Osteoblast (primary cell): ENCODE data around the gene DTX3. TPM values are rescaled to one million over a fixed set of nuclear protein-coding genes. Genes with fewer than 3 reads are reported as not detected.
"Not testable (repeated sequence)": the region's sequence is repeated elsewhere in the genome, so short reads cannot be mapped to it uniquely, and the experiment has no call there.

Source experiments
- DNase-seq: peaks from one replicate; pipeline ENCODE4 v3.0.0; 2011; ENCODE audit warnings: low spot score, mixed read lengths; ENCODE audit not compliant: insufficient read length; ENCODE audit errors: missing footprints
- H2AFZ ChIP-seq: 2 replicates; pipeline ENCODE4 v1.6.0; 2011; ENCODE audit warnings: mild to moderate bottlenecking, low read length
- H3K27ac ChIP-seq: 2 replicates; pipeline ENCODE4 v1.5.1; 2011; ENCODE audit warnings: mild to moderate bottlenecking, low read depth, low read length, moderate library complexity
- H3K27me3 ChIP-seq: 2 replicates; pipeline ENCODE4 v1.6.0; 2012; ENCODE audit warnings: mild to moderate bottlenecking, control low read depth, inconsistent platforms, low read length, moderate library complexity; ENCODE audit not compliant: insufficient read depth
- H3K36me3 ChIP-seq: 2 replicates; pipeline ENCODE4 v1.5.1; 2011; ENCODE audit warnings: mild to moderate bottlenecking, low read length, control low read depth, moderate library complexity; ENCODE audit not compliant: insufficient read depth
- H3K4me1 ChIP-seq: 2 replicates; pipeline ENCODE4 v1.5.1; 2011; ENCODE audit warnings: mild to moderate bottlenecking, low read length, control low read depth, moderate library complexity; ENCODE audit not compliant: insufficient read depth
- H3K4me2 ChIP-seq: 2 replicates; pipeline ENCODE4 v1.6.0; 2011; ENCODE audit warnings: mild to moderate bottlenecking, low read length; ENCODE audit not compliant: insufficient read depth
- H3K4me3 ChIP-seq: fragments of 200-600 bp; sonication (generic); 3 replicates; pipeline ENCODE4 v1.5.1; 2012; ENCODE audit warnings: mild to moderate bottlenecking, low read length, inconsistent platforms; ENCODE audit not compliant: insufficient read depth
- H3K79me2 ChIP-seq: 2 replicates; pipeline ENCODE4 v1.6.0; 2012; ENCODE audit warnings: mild to moderate bottlenecking, low read length, control low read depth, inconsistent platforms; ENCODE audit not compliant: insufficient read depth
- H3K9me3 ChIP-seq: 2 replicates; pipeline ENCODE4 v1.5.1; 2011; ENCODE audit warnings: low read depth, low read length, control low read depth
- H4K20me1 ChIP-seq: 2 replicates; pipeline ENCODE4 v1.6.0; 2012; ENCODE audit warnings: mild to moderate bottlenecking, low read length, control low read depth; ENCODE audit not compliant: insufficient read depth
- total RNA-seq: library from RNA; depleted of rRNA; stranded (reverse); fragments of >200 nt; gene quantifications from 2 replicates; pipeline ENCODE4 v1.2.3, GENCODE V29; 2012
- TF ChIP-seq, protein P1 (sequence below): IDR thresholded peaks from 2 replicates; pipeline ENCODE4 v1.5.1; 2011; ENCODE audit warnings: mild to moderate bottlenecking, low read depth, low read length, moderate library complexity; ENCODE audit errors: extremely low read depth

Gene DTX3
- total RNA-seq, 1 donor = 21.4 TPM

DNA sequence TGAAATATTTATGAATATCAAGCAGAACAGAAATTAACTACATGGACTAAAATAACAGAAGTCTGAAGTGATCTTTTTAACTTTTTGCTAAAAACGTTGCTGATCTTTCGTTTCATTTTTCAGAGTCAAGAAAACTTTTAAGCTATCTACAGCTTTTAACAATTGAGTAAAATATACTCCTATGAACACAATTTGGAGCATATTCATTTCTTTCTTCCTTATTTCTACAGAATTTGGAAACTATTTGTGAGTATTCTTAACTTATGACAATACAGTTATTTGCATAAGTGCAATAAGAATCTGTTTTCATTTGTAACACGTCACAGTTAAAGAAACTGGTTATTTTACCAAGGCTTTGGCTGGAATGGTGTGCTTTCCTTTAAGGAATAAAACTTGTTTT lies 49.4 kb downstream of the DTX3 start:
- Histone ChIP-seq H3K4me2 (no peak overlapping the region), H3K4me1 (no peaks in the 10 kb centered on the region), H3K9me3 (no peaks in the 10 kb centered on the region), H2AFZ (no peak overlapping the region), H3K36me3 (no peaks in the 10 kb centered on the region), H4K20me1 (no peaks in the 10 kb centered on the region), H3K4me3 (no peak overlapping the region), H3K27me3 (no peaks in the 10 kb centered on the region), H3K27ac (no peak overlapping the region), H3K79me2 (no peaks in the 10 kb centered on the region)
- DNase-seq = no peak
- TF ChIP-seq, protein P1, sequence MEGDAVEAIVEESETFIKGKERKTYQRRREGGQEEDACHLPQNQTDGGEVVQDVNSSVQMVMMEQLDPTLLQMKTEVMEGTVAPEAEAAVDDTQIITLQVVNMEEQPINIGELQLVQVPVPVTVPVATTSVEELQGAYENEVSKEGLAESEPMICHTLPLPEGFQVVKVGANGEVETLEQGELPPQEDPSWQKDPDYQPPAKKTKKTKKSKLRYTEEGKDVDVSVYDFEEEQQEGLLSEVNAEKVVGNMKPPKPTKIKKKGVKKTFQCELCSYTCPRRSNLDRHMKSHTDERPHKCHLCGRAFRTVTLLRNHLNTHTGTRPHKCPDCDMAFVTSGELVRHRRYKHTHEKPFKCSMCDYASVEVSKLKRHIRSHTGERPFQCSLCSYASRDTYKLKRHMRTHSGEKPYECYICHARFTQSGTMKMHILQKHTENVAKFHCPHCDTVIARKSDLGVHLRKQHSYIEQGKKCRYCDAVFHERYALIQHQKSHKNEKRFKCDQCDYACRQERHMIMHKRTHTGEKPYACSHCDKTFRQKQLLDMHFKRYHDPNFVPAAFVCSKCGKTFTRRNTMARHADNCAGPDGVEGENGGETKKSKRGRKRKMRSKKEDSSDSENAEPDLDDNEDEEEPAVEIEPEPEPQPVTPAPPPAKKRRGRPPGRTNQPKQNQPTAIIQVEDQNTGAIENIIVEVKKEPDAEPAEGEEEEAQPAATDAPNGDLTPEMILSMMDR = no peak

DNA sequence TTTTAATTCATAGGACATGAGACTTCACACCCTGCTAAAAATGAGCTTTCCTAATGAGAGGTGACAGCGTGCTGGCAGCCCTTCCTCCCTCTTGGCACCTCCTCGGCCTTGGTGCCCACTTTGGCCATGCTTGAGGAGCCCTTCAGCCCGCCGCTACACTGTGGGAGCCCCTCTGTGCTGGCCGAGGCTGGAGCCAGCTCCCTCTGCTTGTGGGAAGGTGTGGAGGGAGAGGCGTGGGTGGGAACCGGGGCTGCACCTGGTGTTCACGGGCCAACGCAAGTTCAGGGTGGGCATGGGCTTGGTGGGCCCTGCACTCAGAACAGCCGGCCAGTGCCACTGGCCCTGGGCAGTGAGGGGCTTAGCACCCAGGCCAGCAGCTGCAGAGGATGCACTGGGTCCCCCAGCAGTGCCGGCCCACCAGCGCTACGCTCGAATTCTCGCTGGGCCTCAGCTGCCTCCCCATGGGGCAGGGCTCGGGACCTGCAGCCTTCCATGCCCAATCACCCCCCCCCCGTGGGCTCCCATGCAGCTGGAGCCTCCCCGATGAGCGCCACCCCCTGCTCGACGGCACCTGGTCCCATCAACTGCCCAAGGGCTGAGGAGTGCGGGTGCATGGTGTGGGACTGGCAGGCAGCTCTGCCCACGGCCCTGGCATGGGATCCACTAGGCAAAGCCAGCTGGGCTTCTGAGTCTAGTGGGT lies 51.1 kb downstream of the DTX3 start:
- TF ChIP-seq, protein P1 = no peak

DNA sequence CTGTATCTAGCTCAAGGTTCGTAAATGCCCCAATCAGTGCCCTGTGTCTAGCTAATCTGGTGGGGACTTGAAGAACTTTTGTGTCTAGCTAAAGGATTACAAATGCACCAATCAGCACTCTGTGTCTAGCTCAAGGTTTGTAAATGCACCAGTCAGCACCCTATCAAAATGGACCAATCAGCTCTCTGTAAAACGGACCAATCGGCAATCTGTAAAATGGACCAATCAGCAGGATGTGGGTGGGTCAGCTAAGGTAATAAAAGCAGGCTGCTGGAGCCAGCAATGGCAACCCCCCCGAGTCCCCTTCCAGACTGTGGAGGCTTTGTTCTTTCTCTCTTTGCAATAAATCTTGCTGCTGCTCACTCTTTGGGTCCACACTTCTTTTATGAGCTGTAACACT lies 51.8 kb downstream of the DTX3 start:
- DNase-seq, H2AFZ ChIP-seq, H3K27ac ChIP-seq: not testable (repeated sequence)

More for the DNA sequence above, 51.1 kb downstream of the DTX3 start:
- Histone ChIP-seq H3K4me3 (no peak overlapping the region), H3K36me3 (no peaks in the 10 kb centered on the region), H3K27ac (no peak overlapping the region), H3K9me3 (no peaks in the 10 kb centered on the region), H3K79me2 (no peaks in the 10 kb centered on the region), H3K4me1 (no peaks in the 10 kb centered on the region), H4K20me1 (no peaks in the 10 kb centered on the region), H2AFZ (no peak overlapping the region), H3K27me3 (no peaks in the 10 kb centered on the region), H3K4me2 (no peak overlapping the region)
- no peak for DNase-seq

DNA sequence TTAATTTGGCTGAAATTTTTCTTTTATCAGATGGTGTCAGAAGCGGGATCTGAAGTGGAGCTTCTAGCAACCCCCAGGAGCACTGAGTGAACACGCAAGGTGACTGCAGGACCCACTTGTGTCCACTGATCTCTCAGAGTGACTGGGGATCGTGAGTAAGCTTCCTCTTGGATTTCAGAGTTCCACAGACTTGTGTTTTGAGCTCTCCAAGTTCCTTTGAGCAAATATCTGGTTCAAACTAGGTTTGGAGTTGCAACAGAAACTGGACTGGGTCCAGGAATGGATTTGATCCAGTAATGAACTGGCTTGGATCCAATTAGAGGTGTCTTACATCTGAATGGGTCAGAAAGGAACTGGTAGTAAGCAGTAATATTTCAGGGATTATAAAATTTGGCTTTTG lies 53.1 kb downstream of the DTX3 start:
- no peaks in the 10 kb centered on the region for H3K4me1 ChIP-seq
- no peaks in the 10 kb centered on the region for H3K27me3 ChIP-seq
- H3K9me3 ChIP-seq = no peaks in the 10 kb centered on the region
- H3K79me2 ChIP-seq = no peaks in the 10 kb centered on the region
- H4K20me1 ChIP-seq = no peaks in the 10 kb centered on the region
- H3K4me2 ChIP-seq = no peak overlapping the region
- no peak overlapping the region for H3K4me3 ChIP-seq
- no peak for DNase-seq
- H2AFZ ChIP-seq = no peak overlapping the region
- TF ChIP-seq, protein P1 = no peak
- no peak overlapping the region for H3K27ac ChIP-seq
- no peaks in the 10 kb centered on the region for H3K36me3 ChIP-seq

More for the DNA sequence above, 51.8 kb downstream of the DTX3 start:
- H3K36me3 ChIP-seq, H3K4me2 ChIP-seq, H3K79me2 ChIP-seq, H3K4me1 ChIP-seq, H3K27me3 ChIP-seq, H3K4me3 ChIP-seq, H3K9me3 ChIP-seq, H4K20me1 ChIP-seq: not testable (repeated sequence)
